Smooth muscle cell (in vitro differentiated cells): ENCODE measurements around the gene MMP14. TPM values are rescaled to one million over a fixed set of nuclear protein-coding genes. Genes with fewer than 3 reads are reported as not detected.
A peak's percentile ranks its signal among the peaks of the same experiment; 100 is the strongest.

Experiments
- DNase-seq: peaks from one replicate; lab custom pipeline; 2025; ENCODE audit not compliant: unreplicated experiment; lab: John Stamatoyannopoulos, UW
- H2AFZ ChIP-seq: fragments of 200-600 bp; sonication (generic); 2 replicates; pipeline ENCODE4 v1.6.0; 2016; ENCODE audit warnings: antibody characterized with exemption, low read depth, mild to moderate bottlenecking
- H3F3A ChIP-seq: fragments of 200-600 bp; sonication (generic); 2 replicates; pipeline ENCODE4 v1.6.0; 2017; ENCODE audit warnings: antibody characterized with exemption, low read depth
- H3K27ac ChIP-seq: fragments of 200-600 bp; sonication (generic); 2 replicates; pipeline ENCODE4 v1.5.1; 2016; ENCODE audit warnings: low read depth, mild to moderate bottlenecking
- H3K27me3 ChIP-seq: fragments of 200-600 bp; sonication (generic); 2 replicates; pipeline ENCODE4 v1.6.1; 2016; ENCODE audit warnings: low read depth, mild to moderate bottlenecking
- H3K36me3 ChIP-seq: fragments of 200-600 bp; sonication (generic); 2 replicates; pipeline ENCODE4 v1.5.1; 2016; ENCODE audit warnings: low read depth
- H3K4me1 ChIP-seq: fragments of 200-600 bp; sonication (generic); 2 replicates; pipeline ENCODE4 v1.5.1; 2016; ENCODE audit warnings: low read depth
- H3K4me2 ChIP-seq: fragments of 200-600 bp; sonication (generic); 2 replicates; pipeline ENCODE4 v1.6.0; 2016; ENCODE audit warnings: mild to moderate bottlenecking
- H3K4me3 ChIP-seq: fragments of 200-600 bp; sonication (generic); 2 replicates; pipeline ENCODE4 v1.5.1; 2016; ENCODE audit warnings: mild to moderate bottlenecking
- H3K79me2 ChIP-seq: fragments of 200-600 bp; sonication (generic); 2 replicates; pipeline ENCODE4 v1.6.0; 2016; ENCODE audit warnings: low read depth, mild to moderate bottlenecking
- H3K9ac ChIP-seq: fragments of 200-600 bp; sonication (generic); 2 replicates; pipeline ENCODE4 v1.6.0; 2016; ENCODE audit warnings: low read depth
- H3K9me3 ChIP-seq: fragments of 200-600 bp; sonication (generic); replicated peaks from 2 replicates; pipeline ENCODE4 v1.5.1; 2016; ENCODE audit warnings: low read depth
- H4K20me1 ChIP-seq: fragments of 200-600 bp; sonication (generic); 2 replicates; pipeline ENCODE4 v1.6.0; 2016; ENCODE audit warnings: low read depth
- WGBS: methylation state at CpG from one replicate; pipeline ENCODE4 v1.1.7; 2016; ENCODE audit warnings: low lambda C conversion rate; 5-methylcytosine and 5-hydroxymethylcytosine counted together
- polyA plus RNA-seq: library from polyadenylated mRNA; unstranded; fragments of >200 nt; fragmentation: Nextera tagmentation; extraction: Ambion mirVana; gene quantifications from 2 replicates; pipeline ENCODE4 v1.2.1, GENCODE V29; 2016
- total RNA-seq: library from RNA; depleted of rRNA; stranded (reverse); fragments of >200 nt; gene quantifications from 2 replicates; pipeline ENCODE4 v1.2.3, GENCODE V29; 2014
- TF ChIP-seq, protein P1 (sequence below): fragments of 200-600 bp; sonication (generic); IDR thresholded peaks from 2 replicates; pipeline ENCODE4 v1.5.1; 2017; ENCODE audit warnings: borderline replicate concordance, mild to moderate bottlenecking, antibody characterized with exemption; ENCODE audit not compliant: insufficient read depth, poor library complexity, severe bottlenecking

The MMP14 gene
- total and polyA plus RNA-seq, 2 experiments from 2014 or later = 58.1 to 444 TPM

DNA sequence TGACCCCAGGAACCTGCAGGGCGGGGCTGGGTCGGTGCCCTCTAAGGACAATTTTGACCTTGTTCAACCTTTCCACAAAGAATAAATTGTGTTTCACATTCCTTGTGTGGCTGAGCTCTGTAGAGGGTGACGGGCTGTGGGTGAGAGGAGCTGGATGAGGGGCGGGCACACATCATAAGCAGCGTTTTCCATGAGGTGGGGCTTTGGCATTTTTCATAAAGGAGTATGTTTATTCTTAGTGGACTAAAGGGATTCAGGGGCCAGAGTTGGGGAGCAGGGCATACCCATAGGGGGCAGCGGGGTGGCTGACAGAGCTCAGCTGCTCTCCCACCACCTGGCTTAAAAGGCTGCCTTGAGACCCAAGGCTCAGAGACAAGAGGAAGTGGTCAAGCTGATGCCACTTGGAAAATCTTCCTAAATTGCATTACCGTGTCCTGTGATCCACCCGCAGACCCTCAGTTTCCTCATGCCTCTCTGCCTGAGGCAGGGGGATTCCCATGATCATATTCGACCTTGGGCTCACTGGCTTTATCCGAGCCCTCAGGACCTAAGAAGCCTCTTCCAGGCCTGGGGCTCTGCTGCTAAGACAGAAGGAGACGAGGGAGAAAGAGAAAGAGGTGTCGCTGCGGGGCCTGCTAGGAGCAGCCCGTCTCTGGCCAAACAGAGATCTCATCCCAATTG lies 11.4 kb downstream of the MMP14 start:
- no peaks in the 10 kb centered on the region for H3K36me3 ChIP-seq
- H4K20me1 ChIP-seq = peaks cover 22% of the 10 kb centered on the region
- peaks cover 19% of the 10 kb centered on the region for H3K79me2 ChIP-seq
- H3K27me3 ChIP-seq = no peaks in the 10 kb centered on the region
- peak overlapping the region; percentile 91 for H3K9ac ChIP-seq
- H3K9me3 ChIP-seq = no peaks in the 10 kb centered on the region
- H2AFZ ChIP-seq = no peak overlapping the region
- no peak for DNase-seq
- WGBS = 32% methylated on average over 14 of the region's 14 CpGs
- H3F3A ChIP-seq = peaks cover 64% of the 10 kb centered on the region
- H3K4me1 ChIP-seq = peaks cover 27% of the 10 kb centered on the region
- TF ChIP-seq, protein P1, sequence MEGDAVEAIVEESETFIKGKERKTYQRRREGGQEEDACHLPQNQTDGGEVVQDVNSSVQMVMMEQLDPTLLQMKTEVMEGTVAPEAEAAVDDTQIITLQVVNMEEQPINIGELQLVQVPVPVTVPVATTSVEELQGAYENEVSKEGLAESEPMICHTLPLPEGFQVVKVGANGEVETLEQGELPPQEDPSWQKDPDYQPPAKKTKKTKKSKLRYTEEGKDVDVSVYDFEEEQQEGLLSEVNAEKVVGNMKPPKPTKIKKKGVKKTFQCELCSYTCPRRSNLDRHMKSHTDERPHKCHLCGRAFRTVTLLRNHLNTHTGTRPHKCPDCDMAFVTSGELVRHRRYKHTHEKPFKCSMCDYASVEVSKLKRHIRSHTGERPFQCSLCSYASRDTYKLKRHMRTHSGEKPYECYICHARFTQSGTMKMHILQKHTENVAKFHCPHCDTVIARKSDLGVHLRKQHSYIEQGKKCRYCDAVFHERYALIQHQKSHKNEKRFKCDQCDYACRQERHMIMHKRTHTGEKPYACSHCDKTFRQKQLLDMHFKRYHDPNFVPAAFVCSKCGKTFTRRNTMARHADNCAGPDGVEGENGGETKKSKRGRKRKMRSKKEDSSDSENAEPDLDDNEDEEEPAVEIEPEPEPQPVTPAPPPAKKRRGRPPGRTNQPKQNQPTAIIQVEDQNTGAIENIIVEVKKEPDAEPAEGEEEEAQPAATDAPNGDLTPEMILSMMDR = peak; percentile 9
- no peak overlapping the region for H3K4me3 ChIP-seq
- H3K27ac ChIP-seq = peak overlapping the region; percentile 100
- H3K4me2 ChIP-seq = peak overlapping the region; percentile 77

DNA sequence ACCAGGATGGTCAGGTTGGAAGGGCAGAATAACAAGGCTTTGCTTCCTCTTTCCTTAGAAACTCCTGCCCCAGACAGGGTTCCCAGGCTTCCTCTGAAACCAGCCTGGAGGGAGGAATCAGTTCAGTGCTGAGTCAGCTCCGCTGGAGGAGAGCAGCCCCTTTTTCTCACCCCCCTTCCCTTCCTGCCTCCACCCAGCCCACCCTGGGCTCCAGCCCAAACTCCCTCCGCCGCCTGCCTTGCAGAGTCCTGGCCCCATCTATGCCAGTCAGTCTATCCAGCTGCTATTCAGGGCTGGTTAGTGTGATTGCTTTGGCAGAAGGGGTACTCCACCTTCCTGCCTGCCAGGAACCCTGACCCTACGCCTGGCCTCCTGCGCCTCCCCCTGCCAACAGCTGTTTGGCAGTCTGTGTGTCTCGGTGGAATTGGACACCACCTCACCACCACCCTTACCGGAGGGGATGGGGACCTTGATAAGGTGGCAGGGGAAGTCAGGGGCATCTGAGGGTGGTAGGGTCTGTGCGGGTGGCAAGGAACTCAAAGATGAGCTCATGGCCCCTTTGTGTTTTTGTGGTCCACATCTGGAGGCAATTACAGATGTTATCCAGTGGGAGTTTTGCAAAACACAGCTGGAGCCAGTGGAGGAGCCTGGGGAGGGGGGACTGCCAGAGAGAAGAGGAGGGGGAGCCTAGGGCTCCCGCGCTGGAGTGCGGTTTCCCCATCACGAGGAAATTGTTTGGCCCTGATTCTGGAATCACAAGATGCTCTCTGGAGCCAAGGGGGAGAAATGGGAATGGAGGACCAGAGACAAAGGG lies 12.2 kb downstream of the MMP14 start:
- Histone ChIP-seq H3K9me3 (no peaks in the 10 kb centered on the region), H3K4me3 (no peak overlapping the region), H4K20me1 (peaks cover 17% of the 10 kb centered on the region), H3K27me3 (no peaks in the 10 kb centered on the region), H3K27ac (peak overlapping the region; percentile 100), H3K9ac (peak overlapping the region; percentile 91), H3K4me2 (peak overlapping the region; percentile 77), H2AFZ (no peak overlapping the region), H3K79me2 (peaks cover 12% of the 10 kb centered on the region), H3K36me3 (no peaks in the 10 kb centered on the region), H3F3A (peaks cover 57% of the 10 kb centered on the region), H3K4me1 (peaks cover 28% of the 10 kb centered on the region)
- TF ChIP-seq, protein P1 = no peak
- WGBS = 19% methylated on average over 10 of the region's 12 CpGs
- DNase-seq = peak; percentile 55

DNA sequence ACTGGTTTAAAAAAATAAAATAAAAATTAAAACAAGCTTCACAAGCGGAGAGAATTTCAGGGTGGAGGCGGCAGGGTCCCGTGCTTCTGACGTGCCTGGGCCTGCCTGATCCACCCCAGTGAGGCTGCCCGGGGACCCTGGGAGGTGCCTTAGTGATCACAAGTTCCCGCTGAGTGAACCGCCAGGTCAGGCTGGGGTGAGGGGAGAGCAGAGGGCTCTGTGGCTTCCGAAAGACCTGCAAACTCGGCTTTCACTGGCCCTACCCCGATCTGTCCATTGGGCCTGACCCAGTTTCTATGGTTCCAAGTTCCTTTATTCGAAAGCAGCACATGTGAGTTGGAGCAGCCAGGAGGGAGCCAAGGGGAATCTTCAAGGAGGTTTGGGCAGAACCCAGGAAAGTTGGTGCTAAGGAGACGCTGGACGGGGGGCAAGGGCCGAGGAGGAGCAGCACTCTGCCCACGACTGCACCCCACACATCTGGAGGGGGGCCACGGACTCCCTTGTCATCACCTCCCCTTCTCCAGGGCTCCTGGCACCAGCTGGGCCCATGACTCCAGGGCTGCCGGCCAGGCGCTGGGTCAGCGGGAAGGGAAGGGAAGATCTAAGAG lies 12.9 kb downstream of the MMP14 start:
- H3K9me3 ChIP-seq = no peaks in the 10 kb centered on the region
- peak overlapping the region; percentile 91 for H3K9ac ChIP-seq
- TF ChIP-seq, protein P1 = no peak
- no peak for DNase-seq
- H3K27me3 ChIP-seq = no peaks in the 10 kb centered on the region
- peaks cover 10% of the 10 kb centered on the region for H4K20me1 ChIP-seq
- no peaks in the 10 kb centered on the region for H3K36me3 ChIP-seq
- 67% methylated on average over 19 of the region's 19 CpGs for WGBS
- peaks cover 28% of the 10 kb centered on the region for H3K4me1 ChIP-seq
- H3F3A ChIP-seq = peaks cover 50% of the 10 kb centered on the region
- H3K27ac ChIP-seq = peak overlapping the region; percentile 100
- H2AFZ ChIP-seq = no peak overlapping the region
- peak overlapping the region; percentile 65 for H3K4me2 ChIP-seq
- peaks cover 5% of the 10 kb centered on the region for H3K79me2 ChIP-seq
- H3K4me3 ChIP-seq = no peak overlapping the region
